Measurements from ENCODE around the gene HSFX2.
A peak's percentile ranks its signal among the peaks of the same experiment; 100 is the strongest.
"Not testable (repeated sequence)": the region's sequence is repeated elsewhere in the genome, so short reads cannot be mapped to it uniquely, and the experiment has no call there.

HSFX2 gene

GRCh38 chrX:149595214-149595613 is at the start of gene HSFX2:
HSFX2 (minus strand) TSS chrX:149595314; CDS start chrX:149594700, 614 bp downstream.
- not testable (repeated sequence) for DNase-seq

- DNase-seq = no peak
These were observed 48.4 kb upstream of the HSFX2 start for GRCh38 chrX:149643496-149643895.

GRCh38 chrX:149641835-149642234 is 46.7 kb upstream of the HSFX2 start:
- DNase-seq = no peak

DNA sequence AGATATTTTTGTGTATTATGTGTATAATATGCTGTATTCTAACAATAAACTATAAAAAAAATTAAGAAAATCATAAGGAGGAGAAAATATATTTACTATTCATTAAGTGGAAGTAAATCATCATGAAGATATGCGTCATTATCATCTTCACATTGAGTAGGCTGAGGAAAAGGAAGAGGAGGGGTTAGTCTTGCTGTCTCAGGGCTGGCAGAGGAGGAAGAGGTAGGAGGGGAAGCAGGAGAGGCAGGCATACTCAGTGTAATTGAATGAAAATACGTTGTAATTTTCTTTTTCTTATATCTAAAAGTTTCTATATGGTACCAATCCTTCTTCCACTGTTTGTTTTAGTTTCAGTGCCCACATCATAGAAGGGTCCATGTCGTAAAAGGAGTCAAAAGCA is 46.3 kb upstream of the HSFX2 start:
- no peak for DNase-seq

DNA sequence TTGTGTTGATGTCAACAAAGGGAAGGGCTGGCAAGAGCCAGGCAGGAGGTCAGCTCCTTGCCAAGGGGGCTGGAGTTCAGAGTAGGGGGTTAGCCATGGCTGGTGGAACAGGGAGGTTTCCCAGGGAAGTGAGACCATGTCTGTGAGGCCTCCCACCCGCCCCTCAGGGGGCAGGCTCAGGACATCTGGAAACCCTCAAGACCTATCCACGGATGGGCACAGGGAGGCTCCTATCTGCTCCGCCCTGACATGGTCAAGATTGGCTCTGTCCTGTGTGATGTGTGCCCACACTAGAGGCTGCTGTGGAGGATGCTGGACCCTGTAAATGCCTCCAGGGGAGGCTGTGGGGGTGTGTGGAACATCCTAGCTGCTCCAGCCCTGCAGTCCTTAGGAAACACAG is 44.5 kb upstream of the HSFX2 start:
- no peak for DNase-seq

DNA sequence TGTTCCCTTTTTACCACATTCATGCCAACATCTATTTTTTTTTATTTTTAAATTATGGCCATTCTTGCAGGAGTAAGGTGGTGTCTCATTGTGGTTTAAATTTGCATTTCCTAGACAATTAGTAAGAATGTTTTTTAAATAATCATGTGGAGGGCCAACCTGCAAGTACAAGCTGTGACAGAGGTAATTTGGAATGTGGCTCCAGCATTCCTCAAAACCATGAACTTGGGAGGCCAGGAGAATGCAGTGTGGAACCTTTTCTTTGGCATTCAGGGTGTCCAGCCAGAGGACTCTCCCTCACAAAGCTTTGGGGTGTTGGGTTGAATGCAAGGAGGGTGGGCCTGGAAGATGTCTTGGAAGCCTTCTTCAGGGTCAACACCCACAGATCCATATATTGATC is 43.7 kb upstream of the HSFX2 start:
- DNase-seq = no peak

- no peak for DNase-seq
These were observed 38.4 kb upstream of the HSFX2 start for GRCh38 chrX:149633511-149633910.

- peak; percentile 20 to 37 for DNase-seq
These were observed 36.4 kb upstream of the HSFX2 start, which contains the start of gene TMEM185A for GRCh38 chrX:149631234-149632165. TMEM185A (minus strand) TSS chrX:149631792; CDS start chrX:149631580, 212 bp downstream.

GRCh38 chrX:149630681-149631233 is 35.6 kb upstream of the HSFX2 start:
- peak; percentile 6 to 20 for DNase-seq

GRCh38 chrX:149629730-149630387 is 34.7 kb upstream of the HSFX2 start:
- DNase-seq = no peak

- no peak for DNase-seq
These were observed 33.7 kb upstream of the HSFX2 start for GRCh38 chrX:149628768-149629167.

DNA sequence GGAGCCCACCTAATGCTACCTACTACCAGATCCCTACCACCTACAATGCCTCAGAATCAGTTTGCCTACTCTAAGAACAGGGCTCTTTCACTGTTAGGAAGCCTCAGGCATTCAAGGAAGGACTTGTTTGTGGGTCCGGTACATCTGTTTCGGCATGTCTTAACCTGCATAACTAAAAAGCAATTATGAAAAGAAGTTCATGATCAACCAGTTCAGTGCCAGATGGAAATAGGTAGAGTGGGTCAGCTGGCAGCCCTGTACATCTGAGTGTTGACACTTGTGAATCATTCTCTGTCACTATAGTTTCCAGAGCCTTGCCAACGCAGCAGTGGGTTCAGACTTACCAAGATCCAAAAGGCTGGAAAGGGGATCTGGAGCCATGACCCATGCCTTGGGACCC is 33.2 kb upstream of the HSFX2 start:
- no peak for DNase-seq

- DNase-seq = not testable (repeated sequence)
These were observed 31.7 kb upstream of the HSFX2 start for GRCh38 chrX:149626829-149627228.

DNA sequence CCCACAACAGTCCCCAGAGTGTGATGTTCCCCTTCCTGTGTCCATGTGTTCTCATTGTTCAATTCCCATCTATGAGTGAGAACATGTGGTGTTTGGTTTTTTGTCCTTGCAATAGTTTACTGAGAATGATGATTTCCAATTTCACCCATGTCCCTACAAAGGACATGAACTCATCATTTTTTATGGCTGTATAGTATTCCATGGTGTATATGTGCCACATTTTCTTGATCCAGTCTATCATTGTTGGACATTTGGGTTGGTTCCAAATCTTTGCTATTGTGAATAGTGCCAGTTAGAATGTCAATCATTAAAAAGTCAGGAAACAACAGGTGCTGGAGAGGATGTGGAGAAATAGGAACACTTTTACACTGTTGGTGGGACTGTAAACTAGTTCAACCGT is 24.5 kb upstream of the HSFX2 start:
- not testable (repeated sequence) for DNase-seq

DNA sequence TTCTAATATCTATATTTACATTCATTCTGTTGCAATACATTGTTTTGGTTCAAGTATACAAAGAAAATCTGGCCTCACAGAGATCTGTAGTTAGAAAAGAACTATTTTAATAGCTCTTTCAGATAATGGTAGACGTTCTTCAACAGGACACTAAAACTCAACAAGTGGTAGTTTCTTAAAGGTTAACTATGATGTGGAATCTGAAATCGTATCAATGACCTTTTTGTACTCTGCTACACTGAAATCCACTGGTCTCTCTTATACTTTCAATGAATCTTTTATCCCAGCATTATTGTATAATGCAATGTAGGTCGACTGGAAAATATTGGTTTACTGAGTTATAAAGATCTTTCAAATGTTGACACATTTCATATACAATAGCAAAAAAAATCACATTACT is 23.8 kb upstream of the HSFX2 start:
- DNase-seq = no peak

DNA sequence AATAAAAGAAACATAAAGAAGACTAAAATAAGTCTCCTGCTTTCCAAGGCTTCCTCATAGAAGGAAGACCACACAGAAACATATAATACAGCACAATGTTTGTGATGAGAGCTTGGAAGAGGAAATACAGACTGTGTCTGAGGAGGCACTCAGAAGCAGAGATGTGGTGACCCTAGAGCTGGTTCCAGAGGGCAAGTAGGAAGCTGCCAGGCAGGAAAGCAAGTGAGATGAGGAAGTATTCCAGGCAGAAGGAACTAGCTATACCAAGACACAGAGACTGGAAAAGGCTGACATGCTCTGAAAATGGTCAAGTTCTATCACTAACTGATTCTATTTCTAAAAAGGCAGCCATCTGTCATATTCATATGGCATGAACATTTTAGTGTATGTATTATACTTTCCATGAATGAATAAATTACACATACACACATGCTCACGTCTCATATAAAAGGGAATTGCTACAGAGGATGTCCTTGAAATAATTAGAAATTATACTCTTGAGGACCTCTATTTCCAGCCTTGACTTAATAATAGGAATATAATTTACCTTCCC is 16.6 kb upstream of the HSFX2 start:
- peak in 1 of 2 experiments; percentile 1 for DNase-seq

- DNase-seq = no peak
These were observed 15.4 kb upstream of the HSFX2 start for GRCh38 chrX:149610511-149610910.

DNA sequence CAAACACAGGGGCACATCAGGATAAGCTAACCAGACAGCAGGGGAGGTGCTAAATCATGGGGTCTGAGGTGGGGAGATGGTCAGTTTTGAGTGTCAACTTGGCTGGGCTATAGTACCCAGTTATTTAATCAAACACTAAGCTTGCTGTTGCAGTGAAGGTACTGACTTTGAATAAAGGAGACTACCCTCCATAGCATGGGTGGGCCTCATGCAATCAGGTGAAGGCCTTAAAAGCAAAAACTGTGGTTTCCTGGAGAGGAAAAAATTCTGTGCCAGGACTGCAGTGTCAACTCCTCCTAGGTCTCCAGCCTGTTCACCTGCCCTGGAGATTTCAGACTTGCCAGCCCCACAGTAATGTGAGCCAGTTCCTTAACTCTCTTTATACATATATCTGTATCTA is 12.6 kb upstream of the HSFX2 start:
- DNase-seq = no peak

GRCh38 chrX:149605248-149605885 is 10.3 kb upstream of the HSFX2 start:
- DNase-seq = not testable (repeated sequence)

GRCh38 chrX:149598603-149599002 is 3.5 kb upstream of the HSFX2 start:
- DNase-seq = not testable (repeated sequence)

GRCh38 chrX:149595943-149596342 is 829 bp upstream of the HSFX2 start:
- not testable (repeated sequence) for DNase-seq

DNA sequence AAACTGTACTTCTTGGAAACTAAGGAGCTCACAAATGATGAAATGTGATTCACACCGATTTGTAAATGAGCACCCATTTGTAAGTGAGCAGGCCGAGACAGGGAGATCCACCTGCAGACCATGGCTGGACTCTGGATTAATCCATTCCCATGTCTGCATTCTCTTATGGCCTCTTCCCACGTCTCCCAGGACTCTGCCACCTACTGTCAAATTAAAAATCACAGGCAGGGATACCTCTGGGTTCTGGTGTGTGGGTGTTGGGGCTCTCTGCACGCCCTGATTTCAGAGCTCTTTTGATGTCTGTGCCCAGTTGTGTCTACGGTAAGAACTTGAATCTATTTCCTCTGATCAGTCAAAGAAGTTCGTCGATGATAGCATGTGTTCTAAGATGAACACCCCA is 4.1 kb downstream of the HSFX2 start:
- DNase-seq = not testable (repeated sequence)

GRCh38 chrX:149587359-149587758 is 7.8 kb downstream of the HSFX2 start, which contains the start of gene MAGEA9B:
MAGEA9B (minus strand) TSS chrX:149587459; CDS start chrX:149583179, 4,280 bp downstream.
- DNase-seq = not testable (repeated sequence)

All from Kasumi-1 (cell line).